GM18951 (cell line): ENCODE measurements around the gene SYNGR3.

ENCODE experiments used
- POLR2A ChIP-seq: IDR thresholded peaks from 4 replicates; pipeline ENCODE4 v1.6.1; 2011; ENCODE audit warnings: mild to moderate bottlenecking; ENCODE audit not compliant: insufficient read length, insufficient read depth; ENCODE audit errors: extremely low read depth
- in situ Hi-C: fragments of 300-500 bp; cut with MboI; formaldehyde crosslinking; loops from one replicate; pipeline ENCODE4 v1.12.0; 2022; ENCODE audit warnings: low sequenced_read_pairs, mixed read lengths, inconsistent platforms; ENCODE audit not compliant: unreplicated experiment

SYNGR3 gene

DNA sequence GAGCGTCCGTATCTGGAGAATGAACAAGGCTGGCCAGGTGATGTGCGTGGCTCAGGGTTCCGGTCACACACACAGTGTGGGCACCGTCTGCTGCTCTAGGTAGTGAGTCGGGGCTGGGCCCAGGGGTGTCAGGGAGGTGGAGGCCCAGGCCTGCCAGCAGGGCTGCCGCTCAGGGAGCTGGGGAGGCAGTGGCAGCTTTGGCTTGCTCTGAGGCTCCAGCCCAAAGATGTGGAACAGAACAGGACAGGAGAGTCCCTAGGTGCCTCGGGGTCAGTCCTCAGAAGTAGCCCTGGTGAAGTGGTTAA lies 13.6 kb upstream of the SYNGR3 start:
- in situ Hi-C loops, result no loop called here
- no peak for TF ChIP-seq POLR2A

DNA sequence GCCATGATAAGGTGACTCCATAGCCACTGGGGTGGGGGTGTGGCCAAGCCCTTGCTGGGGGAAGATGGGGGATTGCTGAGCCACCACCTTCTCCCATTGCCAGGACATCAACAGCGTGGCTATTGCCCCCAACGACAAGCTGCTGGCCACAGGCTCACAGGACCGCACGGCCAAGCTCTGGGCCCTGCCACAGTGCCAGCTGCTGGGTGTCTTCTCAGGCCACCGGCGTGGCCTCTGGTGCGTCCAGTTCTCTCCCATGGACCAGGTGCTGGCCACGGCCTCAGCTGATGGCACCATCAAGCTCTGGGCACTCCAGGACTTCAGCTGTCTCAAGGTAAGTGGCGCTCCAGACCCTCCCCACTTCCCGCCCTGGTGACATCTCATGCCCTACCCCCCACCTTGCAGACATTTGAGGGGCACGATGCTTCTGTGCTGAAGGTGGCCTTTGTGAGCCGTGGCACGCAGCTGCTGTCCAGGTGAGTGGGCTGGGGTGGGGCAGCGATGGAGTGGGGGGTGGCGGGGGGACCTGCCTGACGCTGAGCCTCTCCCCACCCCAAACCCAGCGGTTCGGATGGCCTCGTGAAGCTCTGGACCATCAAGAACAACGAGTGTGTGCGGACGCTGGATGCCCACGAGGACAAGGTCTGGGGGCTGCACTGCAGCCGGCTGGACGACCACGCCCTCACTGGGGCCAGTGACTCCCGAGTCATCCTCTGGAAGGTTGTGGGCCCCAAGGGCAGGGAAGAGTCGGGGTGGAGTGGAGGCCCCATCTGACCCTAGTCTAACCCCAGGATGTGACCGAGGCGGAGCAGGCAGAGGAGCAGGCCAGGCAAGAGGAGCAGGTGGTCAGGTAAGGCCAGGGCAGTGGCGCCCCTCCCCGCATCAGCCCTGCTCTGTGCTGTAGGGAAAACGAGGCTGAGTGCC lies 12.6 kb upstream of the SYNGR3 start:
- in situ Hi-C loops, result no loop called here
- no peak for TF ChIP-seq POLR2A

DNA sequence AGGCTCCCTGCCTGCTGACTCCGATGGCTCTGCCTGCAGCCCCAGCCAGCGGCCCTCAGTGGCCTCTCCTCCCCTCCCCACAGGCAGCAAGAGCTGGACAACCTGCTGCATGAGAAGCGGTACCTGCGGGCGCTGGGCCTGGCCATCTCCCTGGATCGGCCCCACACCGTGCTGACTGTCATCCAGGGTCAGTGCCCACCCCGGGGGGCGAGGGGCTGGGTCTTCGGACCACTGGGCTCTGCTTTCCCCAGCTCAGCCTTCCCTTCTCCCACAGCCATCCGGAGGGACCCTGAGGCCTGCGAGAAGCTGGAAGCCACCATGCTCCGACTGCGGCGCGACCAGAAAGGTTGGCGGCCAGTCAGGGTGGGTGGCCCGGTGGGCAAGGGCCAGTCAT lies 11.9 kb upstream of the SYNGR3 start:
- in situ Hi-C loops, result no loop called here
- no peak for TF ChIP-seq POLR2A

DNA sequence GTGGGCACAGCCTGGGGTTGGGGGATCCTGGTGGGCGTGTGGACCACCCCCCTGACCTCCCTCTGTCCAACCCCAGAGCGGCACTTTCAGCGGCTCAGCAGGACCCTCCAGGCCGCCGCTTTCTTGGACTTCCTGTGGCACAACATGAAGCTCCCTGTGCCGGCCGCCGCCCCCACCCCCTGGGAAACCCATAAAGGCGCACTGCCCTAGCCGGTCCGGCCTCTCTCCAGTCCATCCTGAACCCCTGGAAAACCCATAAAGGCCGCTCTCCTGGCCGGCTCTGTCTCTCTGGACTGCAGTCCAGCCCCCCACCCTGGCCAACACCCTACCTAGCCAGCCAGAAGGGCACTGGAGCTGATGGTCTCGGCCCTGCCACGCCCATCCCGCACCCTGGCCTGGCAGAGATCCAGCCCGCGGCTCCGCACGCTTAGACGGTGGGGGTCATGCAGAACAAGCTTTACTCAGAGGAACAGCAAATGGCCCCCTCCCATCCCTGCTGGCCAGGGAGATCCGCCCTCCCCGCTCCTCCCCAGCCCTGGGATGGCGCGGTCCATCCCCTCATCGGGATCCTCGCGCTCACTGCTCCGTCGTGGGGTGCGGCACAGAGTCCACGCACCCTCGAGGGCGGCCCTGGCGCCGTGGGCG lies 11.2 kb upstream of the SYNGR3 start:
- no peak for TF ChIP-seq POLR2A
- in situ Hi-C loops, result no loop called here

GRCh38 chr16:1979271-1980029 lies 10.3 kb upstream of the SYNGR3 start:
- in situ Hi-C loops, result no loop called here
- TF ChIP-seq POLR2A, result no peak

DNA sequence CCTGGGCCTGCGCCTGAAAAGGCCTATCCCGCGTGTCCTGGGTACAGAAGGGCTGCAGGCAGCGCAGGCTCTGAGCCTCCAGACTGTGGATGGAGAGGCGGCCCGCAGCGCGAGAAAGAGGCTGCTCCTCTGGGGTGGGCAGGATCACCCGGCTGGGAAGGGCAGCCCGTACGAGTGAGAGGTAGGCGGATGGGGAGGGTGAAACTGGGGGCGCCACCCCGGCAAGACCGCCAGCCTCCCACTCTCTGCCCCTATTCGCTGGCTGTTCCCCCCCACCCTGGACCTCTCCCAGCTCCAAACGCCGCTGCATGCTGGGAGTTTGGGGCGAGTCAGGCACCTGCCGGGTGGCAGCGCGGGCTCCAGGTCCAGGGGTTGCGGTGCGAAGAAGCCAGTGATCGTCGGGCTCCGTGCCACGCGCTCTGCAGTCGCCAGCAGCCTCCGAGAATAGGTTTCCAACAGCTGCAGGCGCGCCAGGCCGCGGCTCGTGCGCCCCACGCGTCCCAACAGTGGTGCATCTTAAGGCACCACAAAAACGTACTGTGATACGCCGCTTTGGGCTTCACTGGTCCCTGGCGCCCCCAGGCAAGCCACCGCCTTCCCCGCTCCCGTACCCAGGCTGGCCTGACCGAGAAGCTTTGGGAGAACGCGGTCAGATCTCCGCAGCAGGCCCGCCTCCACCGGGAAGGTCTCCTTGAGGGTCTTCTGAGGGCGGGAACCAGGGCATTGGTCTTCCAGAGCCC lies 9.6 kb upstream of the SYNGR3 start:
- in situ Hi-C loops, result no loop called here
- no peak for TF ChIP-seq POLR2A

GRCh38 chr16:1980770-1981087 lies 9.0 kb upstream of the SYNGR3 start:
- in situ Hi-C loops, result no loop called here
- TF ChIP-seq POLR2A, result no peak

DNA sequence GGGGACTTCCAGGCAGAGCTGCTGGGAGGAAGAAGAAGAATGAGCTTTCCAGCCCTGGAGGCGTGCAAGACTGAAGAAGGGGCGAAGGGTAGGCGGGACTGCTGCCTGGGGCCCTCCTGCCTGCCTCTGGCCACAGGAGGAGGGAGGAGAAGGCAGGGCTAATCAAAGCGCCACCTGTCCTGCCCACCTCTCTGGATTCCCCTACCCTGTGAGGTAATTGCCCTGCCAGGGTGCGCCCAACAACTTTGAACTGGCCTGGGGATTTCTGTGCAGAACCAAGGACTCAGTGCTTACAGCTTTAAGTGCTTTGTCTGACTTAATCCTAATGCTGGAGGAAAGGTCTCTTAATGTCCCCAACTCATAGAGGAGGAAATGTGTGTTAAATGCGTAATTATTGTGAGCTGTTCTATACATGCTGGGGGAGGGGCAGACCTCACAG lies 8.4 kb upstream of the SYNGR3 start, which contains the start of gene NOXO1:
Gene NOXO1, minus strand, starts transcription at position 72 of the 439 bp plus-strand sequence. CDS start 290 bp downstream, outside the sequence.
- no peak for TF ChIP-seq POLR2A
- in situ Hi-C loops, result no loop called here

DNA sequence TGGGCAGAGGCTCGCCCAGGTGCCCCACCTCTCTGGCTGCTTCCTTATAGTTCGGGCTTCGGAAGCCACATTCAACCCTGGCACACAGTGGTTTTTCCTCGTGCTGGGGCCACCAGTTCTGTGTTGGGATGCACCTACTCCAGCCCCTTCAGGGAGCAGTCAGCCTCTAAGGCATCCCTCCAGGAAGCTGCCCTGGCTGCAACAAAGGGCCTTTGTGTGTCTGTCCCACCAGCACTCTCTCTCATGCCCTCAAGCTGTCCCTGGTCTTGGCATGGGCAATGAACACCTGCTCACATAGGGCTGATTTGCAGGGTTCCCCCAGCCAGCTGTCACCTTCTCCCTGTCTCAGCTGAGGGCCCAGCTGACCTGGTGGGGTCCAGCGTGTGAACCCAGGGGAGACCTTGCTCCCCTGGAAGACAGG lies 7.7 kb upstream of the SYNGR3 start:
- no peak for TF ChIP-seq POLR2A
- in situ Hi-C loops, result no loop called here

DNA sequence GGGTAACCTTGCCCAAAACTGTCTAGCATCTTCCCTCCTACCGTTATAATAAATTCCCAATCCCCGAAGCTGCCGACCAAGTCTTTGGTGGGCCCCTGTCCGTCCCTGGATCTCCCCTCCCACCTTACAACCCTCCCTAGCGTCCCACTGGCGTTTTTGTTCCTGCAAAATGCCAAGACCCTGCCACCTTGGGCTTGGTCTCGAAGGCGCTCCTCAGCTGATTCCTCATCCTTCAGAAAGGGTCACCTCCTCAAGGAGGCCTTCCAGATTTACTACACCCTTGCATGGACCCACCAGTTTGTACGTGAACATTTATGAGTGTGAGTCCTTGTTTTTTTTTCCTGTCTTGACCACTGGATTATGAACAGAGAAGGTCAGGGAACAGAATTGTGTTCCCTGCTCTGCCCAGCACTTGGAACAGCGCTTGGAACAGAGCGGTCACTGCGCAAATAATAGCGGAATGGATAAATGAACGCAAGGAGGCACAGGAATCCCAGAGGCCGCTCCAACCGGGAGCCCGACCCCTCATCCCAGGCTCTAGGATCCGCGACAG lies 6.7 kb upstream of the SYNGR3 start:
- TF ChIP-seq POLR2A, result no peak
- in situ Hi-C loops, result no loop called here

DNA sequence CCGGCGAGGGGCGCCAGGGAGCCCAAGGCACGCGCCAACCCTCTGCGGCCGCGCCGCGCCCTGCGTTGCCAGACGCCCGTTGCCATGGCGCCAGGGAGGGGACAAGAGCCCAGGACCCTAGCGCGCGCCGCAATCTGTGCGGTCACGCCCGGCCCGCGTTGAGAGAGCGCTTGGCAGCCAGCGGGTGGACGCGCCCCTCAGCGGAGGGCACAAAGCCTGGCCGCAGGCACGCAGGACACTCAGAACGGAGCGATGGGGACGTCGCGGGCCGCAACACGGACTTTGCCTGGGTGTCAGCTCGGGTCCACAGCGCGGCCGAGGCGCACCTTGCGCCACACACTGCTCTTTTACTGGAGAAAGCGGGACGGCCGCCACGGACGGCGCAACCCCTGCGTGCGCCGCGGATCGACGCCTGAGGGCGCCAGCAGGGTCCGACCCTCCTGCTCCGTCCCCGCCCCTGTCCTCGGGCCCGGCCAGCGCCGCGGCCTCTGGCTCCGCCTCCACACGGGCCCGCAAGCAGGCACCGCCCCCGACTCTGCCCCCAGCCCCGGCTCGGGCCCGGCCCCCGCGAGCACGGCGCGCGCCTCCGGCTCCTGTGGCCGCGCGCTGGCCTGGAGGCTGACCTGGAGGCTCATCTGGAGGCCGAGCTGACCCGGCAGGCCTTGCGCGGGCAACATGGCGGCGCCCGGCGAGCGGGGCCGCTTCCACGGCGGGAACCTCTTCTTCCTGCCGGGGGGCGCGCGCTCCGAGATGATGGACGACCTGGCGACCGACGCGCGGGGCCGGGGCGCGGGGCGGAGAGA lies 6.0 kb upstream of the SYNGR3 start, which contains the start of gene GFER:
Gene GFER, plus strand, starts transcription at position 650 of the 803 bp plus-strand sequence. Its CDS starts 26 bp downstream, at position 676.
- in situ Hi-C loops, result no loop called here
- TF ChIP-seq POLR2A, result peak; percentile 94

DNA sequence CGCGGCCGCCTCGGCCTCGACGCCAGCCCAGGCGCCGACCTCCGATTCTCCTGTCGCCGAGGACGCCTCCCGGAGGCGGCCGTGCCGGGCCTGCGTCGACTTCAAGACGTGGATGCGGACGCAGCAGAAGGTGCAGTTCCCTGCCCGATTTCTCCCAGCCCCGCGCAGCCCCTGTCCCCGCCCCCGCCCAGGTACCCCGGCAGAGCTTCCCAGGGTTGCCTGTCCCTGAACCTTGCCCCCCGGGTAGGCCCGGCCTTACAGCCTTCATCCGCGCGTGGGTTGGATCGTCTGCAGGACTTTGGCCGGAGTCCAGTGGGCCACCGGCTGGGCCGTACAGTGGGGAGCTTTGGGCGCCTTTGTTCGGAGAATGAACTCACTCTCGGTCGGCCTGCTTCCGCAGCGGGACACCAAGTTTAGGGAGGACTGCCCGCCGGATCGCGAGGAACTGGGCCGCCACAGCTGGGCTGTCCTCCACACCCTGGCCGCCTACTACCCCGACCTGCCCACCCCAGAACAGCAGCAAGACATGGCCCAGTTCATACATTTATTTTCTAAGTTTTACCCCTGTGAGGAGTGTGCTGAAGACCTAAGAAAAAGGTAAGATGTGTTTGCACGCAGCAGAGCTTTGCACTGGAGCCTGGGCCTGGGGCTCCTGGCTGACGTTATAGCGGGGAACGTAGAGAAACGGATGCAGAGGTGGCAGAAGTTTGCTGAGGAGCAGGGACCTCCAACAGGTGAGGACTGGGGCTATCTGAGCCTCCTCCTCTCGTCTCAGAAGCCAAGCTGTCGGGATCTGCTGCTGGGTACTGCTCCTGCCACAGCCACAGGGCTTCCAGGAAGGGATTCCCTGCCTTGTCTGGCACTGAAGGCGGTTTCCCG lies 5.2 kb upstream of the SYNGR3 start:
- in situ Hi-C loops, result no loop called here
- TF ChIP-seq POLR2A, result no peak
